ENCODE data around the gene RNF144B. TPM values are rescaled to one million over a fixed set of nuclear protein-coding genes. Genes with fewer than 3 reads are reported as not detected.

The RNF144B gene
- total and polyA plus RNA-seq, 2 of the 8 experiments (the other 6 are each of a cell fraction or from before 2014, with no cell fraction given) = 1.8 to 11.2 TPM

- no peak for DNase-seq (ENCODE audit: low read depth in 1 of 2, low spot score in 2 of 2)
- Histone ChIP-seq H2AFZ (ENCODE audit: low read length) (no peak overlapping the region), H2BK120ac (replicated peaks; ENCODE audit: low read depth, low read length) (no peak overlapping the region), H3K79me1 (ENCODE audit: low read depth, low read length) (no peaks in the 10 kb centered on the region), H3K27ac (ENCODE audit: low read depth, low read length) (no peak overlapping the region), H3K14ac (ENCODE audit: insufficient read length) (no peak overlapping the region), H2BK5ac (ENCODE audit: low read depth, low read length) (no peak overlapping the region), H3K4me3 (ENCODE audit: extremely low read depth in 1 of 4, insufficient read depth in 2 of 4, low read depth in 3 of 4, low read length in 4 of 4) (no peak overlapping the region), H4K5ac (ENCODE audit: insufficient read length, low read depth, low read length) (no peak overlapping the region), H2AK5ac (ENCODE audit: low read depth, low read length) (no peak overlapping the region), H3K27me3 (replicated peaks in 1 of 4; ENCODE audit: control insufficient read depth in 3 of 4, extremely low read depth in 1 of 4, insufficient read depth in 3 of 4, low read length in 3 of 4) (no peaks in the 10 kb centered on the region), H3K36me3 (ENCODE audit: control insufficient read depth in 2 of 4, insufficient read depth in 4 of 4, low read length in 3 of 4) (no peaks in the 10 kb centered on the region), H3K79me2 (ENCODE audit: control insufficient read depth in 1 of 2, insufficient read depth in 2 of 2, low read length in 2 of 2) (no peaks in the 10 kb centered on the region), H4K20me1 (replicated peaks in 1 of 2; ENCODE audit: control insufficient read depth in 1 of 2, insufficient read depth in 2 of 2, low read length in 2 of 2) (no peaks in the 10 kb centered on the region), H2BK20ac (ENCODE audit: low read length) (no peak overlapping the region), H3K9me3 (ENCODE audit: insufficient read depth in 2 of 2, low read depth in 1 of 2, low read length in 1 of 2) (no peaks in the 10 kb centered on the region), H4K8ac (ENCODE audit: extremely low read depth, insufficient read depth, low read length) (no peak overlapping the region), H3K23ac (ENCODE audit: insufficient read length) (no peak overlapping the region), H3K56ac (replicated peaks; ENCODE audit: insufficient read length, low read depth, low read length) (no peak overlapping the region), H3K23me2 (ENCODE audit: low read depth, low read length) (no peaks in the 10 kb centered on the region), H3K4ac (replicated peaks; ENCODE audit: insufficient read length, low read depth, low read length) (no peak overlapping the region), H2BK12ac (ENCODE audit: low read depth, low read length) (no peak overlapping the region), H3K18ac (ENCODE audit: extremely low read depth, low read length) (no peak overlapping the region), H3K4me1 (replicated peaks in 1 of 4; ENCODE audit: control insufficient read depth in 3 of 4, insufficient read depth in 4 of 4, low read length in 3 of 4) (peaks cover 0 to 3% (median 0%) of the 10 kb centered on the region in 4 experiments; a peak in 1 of 7 replicates), H3K4me2 (ENCODE audit: insufficient read depth in 1 of 2, low read depth in 2 of 2, low read length in 2 of 2) (no peak overlapping the region), H3K9ac (replicated peaks in 1 of 4; ENCODE audit: extremely low read depth in 1 of 4, low read depth in 3 of 4, low read length in 3 of 4) (no peak overlapping the region), H4K91ac (replicated peaks; ENCODE audit: insufficient read length, low read length) (no peak overlapping the region), H2BK15ac (ENCODE audit: low read length) (no peak overlapping the region)
- WGBS, 2 experiments (ENCODE audit: extremely low coverage in 1 of 2, insufficient coverage in 1 of 2, insufficient read length in 1 of 2, insufficient replicate concordance in 2 of 2, low coverage in 1 of 2, low lambda C conversion rate in 2 of 2, missing lambda C conversion rate in 1 of 2) = 63% methylated on average over 3 of the region's 3 CpGs; no CpG with 5 or more reads in 1 of the 2 experiments
- TF ChIP-seq JUND (IDR thresholded peaks at IDR 0.05; ENCODE audit: low read length) = no peak
- no peak for TF ChIP-seq SAP30 (IDR thresholded peaks at IDR 0.05; ENCODE audit: insufficient read depth, insufficient replicate concordance, low read length)
- TF ChIP-seq BRCA1 (IDR thresholded peaks at IDR 0.05; ENCODE audit: low read depth, low read length) = no peak
- TF ChIP-seq ASH2L (IDR thresholded peaks at IDR 0.05; ENCODE audit: low read length) = no peak
- TF ChIP-seq TCF12 (IDR thresholded peaks at IDR 0.05; ENCODE audit: low read depth, low read length) = no peak
- TF ChIP-seq EZH2 (IDR thresholded peaks at IDR 0.05; ENCODE audit: low read depth, low read length, severe bottlenecking) = no peak
- no peak for TF ChIP-seq SP4 (IDR thresholded peaks at IDR 0.05; ENCODE audit: low read length)
- no peak for TF ChIP-seq SIN3A (conservative IDR thresholded peaks at IDR 0.05 in 1 of 2, IDR thresholded peaks at IDR 0.05 in 1 of 2; ENCODE audit: low read depth in 1 of 2, low read length in 2 of 2)
- no peak for TF ChIP-seq BACH1 (IDR thresholded peaks at IDR 0.05; ENCODE audit: low read length)
- no peak for TF ChIP-seq YY1 (IDR thresholded peaks at IDR 0.05; ENCODE audit: low read depth, low read length)
- no peak for TF ChIP-seq SP2 (IDR thresholded peaks at IDR 0.05; ENCODE audit: low read length)
- POLR2A ChIA-PET (ENCODE audit: partially characterized antibody) = no interaction called here
- no peak for FAIRE-seq
- CTCF ChIA-PET (ENCODE audit: partially characterized antibody) = interaction anchor here (1.0 kb wide), 1 partner anchor 81 kb away, joined by 3 read pairs; no protein-coding TSS in a partner anchor
Observed at GRCh38 chr6:18432180-18432579, 45.0 kb downstream of the RNF144B start.

Data from H1 (cell line).